Keratinocyte (primary cell): ENCODE data around the gene MORC4. TPM values are rescaled to one million over a fixed set of nuclear protein-coding genes. Genes with fewer than 3 reads are reported as not detected.
"Not testable (repeated sequence)": the region's sequence is repeated elsewhere in the genome, so short reads cannot be mapped to it uniquely, and the experiment has no call there.

ENCODE experiments used
- DNase-seq: peaks from one replicate; pipeline ENCODE4 v3.0.0-alpha.2; 2011; ENCODE audit warnings: low read depth, missing footprints, low spot score
- FAIRE-seq: peaks from 2 replicates; lab custom pipeline; 2011; peaks lifted over from hg19 to GRCh38; lab: Jason Lieb, UNC
- H2AFZ ChIP-seq: 2 replicates; pipeline ENCODE4 v1.6.0; 2012; ENCODE audit warnings: low read length, control low read depth, inconsistent platforms; ENCODE audit not compliant: control insufficient read depth
- H3K27ac ChIP-seq: 2 replicates; pipeline ENCODE4 v1.5.1; 2011; ENCODE audit warnings: low read length; ENCODE audit not compliant: control insufficient read depth, insufficient read depth
- H3K27me3 ChIP-seq: 3 replicates; pipeline ENCODE4 v1.6.0; 2011; ENCODE audit warnings: low read length; ENCODE audit not compliant: control insufficient read depth, insufficient read depth; ENCODE audit errors: extremely low read depth
- H3K36me3 ChIP-seq, 2 experiments: 2 replicates in 1 of 2; 3 replicates in 1 of 2; pipeline ENCODE4 v1.5.1; 2011; ENCODE audit warnings: low read length in 2 of 2, mild to moderate bottlenecking in 1 of 2; ENCODE audit not compliant: control insufficient read depth in 2 of 2, insufficient read depth in 2 of 2; ENCODE audit errors: extremely low read depth in 1 of 2
- H3K4me1 ChIP-seq: 3 replicates; pipeline ENCODE4 v1.5.1; 2011; ENCODE audit warnings: low read length; ENCODE audit not compliant: control insufficient read depth, insufficient read depth; ENCODE audit errors: extremely low read depth
- H3K4me2 ChIP-seq: 3 replicates; pipeline ENCODE4 v1.6.0; 2011; ENCODE audit warnings: low read depth, low read length; ENCODE audit not compliant: control insufficient read depth, insufficient read depth; ENCODE audit errors: extremely low read depth
- H3K4me3 ChIP-seq, 3 experiments: fragments of 200-600 bp in 1 of 3; sonication (generic) in 1 of 3; 2 replicates in 2 of 3; 3 replicates in 1 of 3; pipeline ENCODE4 v1.5.1; 2011 to 2016; ENCODE audit warnings: low read length in 3 of 3, mild to moderate bottlenecking in 3 of 3, control low read depth in 2 of 3, inconsistent platforms in 1 of 3, low read depth in 1 of 3, mixed read lengths in 1 of 3, mixed run types in 1 of 3, moderate library complexity in 1 of 3; ENCODE audit not compliant: control insufficient read depth in 2 of 3, insufficient read depth in 2 of 3; ENCODE audit errors: extremely low read depth in 1 of 3
- H3K79me2 ChIP-seq: 2 replicates; pipeline ENCODE4 v1.6.0; 2012; ENCODE audit warnings: low read length; ENCODE audit not compliant: control insufficient read depth, insufficient read depth
- H3K9ac ChIP-seq: 3 replicates; pipeline ENCODE4 v1.6.0; 2011; ENCODE audit warnings: low read length; ENCODE audit not compliant: control insufficient read depth, insufficient read depth; ENCODE audit errors: extremely low read depth
- H3K9me1 ChIP-seq: 3 replicates; pipeline ENCODE4 v1.6.0; 2011; ENCODE audit warnings: low read length; ENCODE audit not compliant: control insufficient read depth, insufficient read depth; ENCODE audit errors: extremely low read depth
- H3K9me3 ChIP-seq: 2 replicates; pipeline ENCODE4 v1.5.1; 2012; ENCODE audit warnings: low read depth, low read length; ENCODE audit not compliant: control insufficient read depth
- H4K20me1 ChIP-seq: 3 replicates; pipeline ENCODE4 v1.6.0; 2011; ENCODE audit warnings: low read length; ENCODE audit not compliant: control insufficient read depth, insufficient read depth; ENCODE audit errors: extremely low read depth
- EZH2 ChIP-seq: IDR thresholded peaks from one replicate; pipeline ENCODE4 v1.6.1; 2012; ENCODE audit warnings: inconsistent platforms, mild to moderate bottlenecking, low read length, moderate library complexity
- dilution Hi-C: fragments of 300-500 bp; cut with MboI; formaldehyde crosslinking; loops from one replicate; pipeline ENCODE4 v1.7.0; 2020; ENCODE audit warnings: low sequenced_read_pairs; ENCODE audit not compliant: extremely low pct_ligation_motif_present
- polyA plus RNA-seq, 5 experiments: library from polyadenylated mRNA; depleted of rRNA in 3 of 5; stranded (reverse) in 3 of 5; stranded (forward) in 1 of 5; unstranded in 1 of 5; fragments of >200 nt; gene quantifications; 1 replicate in 1 of 5; 2 replicates in 3 of 5; 3 replicates in 1 of 5; pipeline versions ENCODE4 v1.2.1 to v1.2.3, GENCODE V29; 2011 to 2012; ENCODE audit warnings: missing spikeins in 2 of 5, low read depth in 1 of 5, low replicate concordance in 1 of 5
- TF ChIP-seq, protein P1 (sequence below), 3 experiments: IDR thresholded peaks in 1 of 3; conservative IDR thresholded peaks in 1 of 3; optimal IDR thresholded peaks in 1 of 3; 2 replicates in 2 of 3; 3 replicates in 1 of 3; pipeline versions ENCODE3 to v1.5.1; 2011; ENCODE audit warnings: low read length in 3 of 3, mild to moderate bottlenecking in 3 of 3, moderate library complexity in 2 of 3, control low read depth in 1 of 3, inconsistent platforms in 1 of 3; ENCODE audit not compliant: insufficient read depth in 2 of 3; ENCODE audit errors: extremely low read depth in 1 of 3

MORC4 gene
- polyA plus RNA-seq, 1 donor (not counting 4 experiments of a cell fraction or from before 2014, with no cell fraction given): 21.0 TPM

- H3K9me3 ChIP-seq: no peaks in the 10 kb centered on the region
- H3K4me1 ChIP-seq: no peaks in the 10 kb centered on the region
- DNase-seq (no peak), FAIRE-seq (no peak)
- H3K9me1 ChIP-seq: no peaks in the 10 kb centered on the region
- H3K4me3 ChIP-seq: no peak overlapping the region
- TF ChIP-seq EZH2: no peak
- TF ChIP-seq, protein P1, sequence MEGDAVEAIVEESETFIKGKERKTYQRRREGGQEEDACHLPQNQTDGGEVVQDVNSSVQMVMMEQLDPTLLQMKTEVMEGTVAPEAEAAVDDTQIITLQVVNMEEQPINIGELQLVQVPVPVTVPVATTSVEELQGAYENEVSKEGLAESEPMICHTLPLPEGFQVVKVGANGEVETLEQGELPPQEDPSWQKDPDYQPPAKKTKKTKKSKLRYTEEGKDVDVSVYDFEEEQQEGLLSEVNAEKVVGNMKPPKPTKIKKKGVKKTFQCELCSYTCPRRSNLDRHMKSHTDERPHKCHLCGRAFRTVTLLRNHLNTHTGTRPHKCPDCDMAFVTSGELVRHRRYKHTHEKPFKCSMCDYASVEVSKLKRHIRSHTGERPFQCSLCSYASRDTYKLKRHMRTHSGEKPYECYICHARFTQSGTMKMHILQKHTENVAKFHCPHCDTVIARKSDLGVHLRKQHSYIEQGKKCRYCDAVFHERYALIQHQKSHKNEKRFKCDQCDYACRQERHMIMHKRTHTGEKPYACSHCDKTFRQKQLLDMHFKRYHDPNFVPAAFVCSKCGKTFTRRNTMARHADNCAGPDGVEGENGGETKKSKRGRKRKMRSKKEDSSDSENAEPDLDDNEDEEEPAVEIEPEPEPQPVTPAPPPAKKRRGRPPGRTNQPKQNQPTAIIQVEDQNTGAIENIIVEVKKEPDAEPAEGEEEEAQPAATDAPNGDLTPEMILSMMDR (optimal IDR thresholded peaks at IDR 0.05 in 1 of 3, IDR thresholded peaks at IDR 0.05 in 1 of 3, conservative IDR thresholded peaks at IDR 0.05 in 1 of 3; ENCODE audit: extremely low read depth in 1 of 3, insufficient read depth in 2 of 3, low read length in 3 of 3): no peak
- no peak overlapping the region for H3K9ac ChIP-seq
- dilution Hi-C loops: no loop called here
- no peaks in the 10 kb centered on the region for H3K79me2 ChIP-seq
- H3K27me3 ChIP-seq: no peaks in the 10 kb centered on the region
- no peak overlapping the region for H3K27ac ChIP-seq
- H3K36me3 ChIP-seq: no peaks in the 10 kb centered on the region
- no peak overlapping the region for H3K4me2 ChIP-seq
- no peak overlapping the region for H2AFZ ChIP-seq
- no peaks in the 10 kb centered on the region for H4K20me1 ChIP-seq
These were observed 26.4 kb downstream of the MORC4 start for GRCh38 chrX:106973433-106974149.

- TF ChIP-seq EZH2: no peak
- TF ChIP-seq, protein P1 (optimal IDR thresholded peaks at IDR 0.05 in 1 of 3, IDR thresholded peaks at IDR 0.05 in 1 of 3, conservative IDR thresholded peaks at IDR 0.05 in 1 of 3; ENCODE audit: extremely low read depth in 1 of 3, insufficient read depth in 2 of 3, low read length in 3 of 3): no peak
- H3K27ac ChIP-seq: no peak overlapping the region
- no peaks in the 10 kb centered on the region for H4K20me1 ChIP-seq
- H3K36me3 ChIP-seq: no peaks in the 10 kb centered on the region
- dilution Hi-C loops: no loop called here
- H3K27me3 ChIP-seq: no peaks in the 10 kb centered on the region
- no peaks in the 10 kb centered on the region for H3K4me1 ChIP-seq
- H3K9me3 ChIP-seq: no peaks in the 10 kb centered on the region
- H3K79me2 ChIP-seq: no peaks in the 10 kb centered on the region
- H3K9me1 ChIP-seq: no peaks in the 10 kb centered on the region
- no peak overlapping the region for H3K4me3 ChIP-seq
- DNase-seq (no peak), FAIRE-seq (no peak)
- no peak overlapping the region for H3K4me2 ChIP-seq
- H3K9ac ChIP-seq: no peak overlapping the region
- H2AFZ ChIP-seq: no peak overlapping the region
These were observed 27.1 kb downstream of the MORC4 start for GRCh38 chrX:106972896-106973295.

DNA sequence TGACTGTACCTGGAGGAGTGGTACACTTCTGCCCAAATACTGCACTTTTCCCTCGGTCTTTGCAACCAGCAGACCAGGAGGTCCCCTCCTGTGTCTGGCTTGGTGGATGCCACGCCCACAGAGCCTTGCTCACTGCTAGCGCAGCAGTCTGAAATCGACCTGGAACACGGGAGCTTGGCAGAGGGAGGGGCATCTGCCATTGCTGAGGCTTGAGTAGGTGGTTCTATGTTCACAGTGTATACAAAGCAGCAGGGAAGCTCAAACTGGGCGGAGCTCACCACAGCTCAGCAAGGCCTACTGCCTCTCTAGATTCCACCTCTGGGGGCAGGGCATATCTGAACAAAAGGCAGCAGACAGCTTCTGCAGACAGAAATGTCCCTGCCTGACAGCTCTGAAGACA is 33.5 kb downstream of the MORC4 start:
- H3K36me3 ChIP-seq, H3K27me3 ChIP-seq, DNase-seq, dilution Hi-C loops, H3K27ac ChIP-seq, FAIRE-seq, H3K9me1 ChIP-seq, H3K79me2 ChIP-seq, H3K4me1 ChIP-seq, H4K20me1 ChIP-seq, H3K9me3 ChIP-seq, H3K9ac ChIP-seq, H2AFZ ChIP-seq, H3K4me3 ChIP-seq, H3K4me2 ChIP-seq: not testable (repeated sequence)
